Fibroblast of the aortic adventitia (primary cell): ENCODE results near the gene GAL3ST3. TPM values are rescaled to one million over a fixed set of nuclear protein-coding genes. Genes with fewer than 3 reads are reported as not detected.

Experiments
- DNase-seq: peaks from one replicate; pipeline ENCODE4 v3.0.0-alpha.2; 2010; ENCODE audit warnings: low read depth
- H3K4me3 ChIP-seq: 2 replicates; pipeline ENCODE4 v1.5.1; 2011; ENCODE audit warnings: low read depth, mild to moderate bottlenecking, control low read depth, low read length, moderate library complexity
- total RNA-seq: library from RNA; depleted of rRNA; stranded (reverse); fragments of >200 nt; gene quantifications from 2 replicates; pipeline ENCODE4 v1.2.3, GENCODE V29; 2012; ENCODE audit warnings: low replicate concordance
- TF ChIP-seq, protein P1 (sequence below): IDR thresholded peaks from 2 replicates; pipeline ENCODE4 v1.5.1; 2011; ENCODE audit warnings: mild to moderate bottlenecking, low read length, control low read depth, inconsistent platforms; ENCODE audit not compliant: insufficient read depth

The GAL3ST3 gene
- total RNA-seq, 1 donor: not detected

DNA sequence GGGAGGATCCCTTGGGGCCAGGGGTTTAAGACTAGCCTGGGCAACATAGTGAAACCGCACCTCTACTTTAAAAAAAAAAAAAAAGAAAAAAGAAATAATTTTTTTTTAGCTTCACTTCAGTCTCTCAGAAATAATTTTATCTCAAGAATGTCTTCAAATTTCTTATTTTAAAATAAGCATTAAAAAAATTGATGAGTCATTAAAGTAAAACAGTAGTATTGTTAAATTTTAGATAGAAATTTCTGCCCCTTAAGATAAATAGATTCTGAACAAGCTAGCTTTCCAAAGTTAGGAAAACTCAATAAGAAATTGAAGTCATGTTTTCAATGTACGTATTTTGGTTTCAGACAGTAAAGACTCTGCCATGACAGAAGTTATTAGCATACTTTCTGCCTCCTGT lies 13.4 kb upstream of the GAL3ST3 start:
- H3K4me3 ChIP-seq: no peak overlapping the region
- TF ChIP-seq, protein P1, sequence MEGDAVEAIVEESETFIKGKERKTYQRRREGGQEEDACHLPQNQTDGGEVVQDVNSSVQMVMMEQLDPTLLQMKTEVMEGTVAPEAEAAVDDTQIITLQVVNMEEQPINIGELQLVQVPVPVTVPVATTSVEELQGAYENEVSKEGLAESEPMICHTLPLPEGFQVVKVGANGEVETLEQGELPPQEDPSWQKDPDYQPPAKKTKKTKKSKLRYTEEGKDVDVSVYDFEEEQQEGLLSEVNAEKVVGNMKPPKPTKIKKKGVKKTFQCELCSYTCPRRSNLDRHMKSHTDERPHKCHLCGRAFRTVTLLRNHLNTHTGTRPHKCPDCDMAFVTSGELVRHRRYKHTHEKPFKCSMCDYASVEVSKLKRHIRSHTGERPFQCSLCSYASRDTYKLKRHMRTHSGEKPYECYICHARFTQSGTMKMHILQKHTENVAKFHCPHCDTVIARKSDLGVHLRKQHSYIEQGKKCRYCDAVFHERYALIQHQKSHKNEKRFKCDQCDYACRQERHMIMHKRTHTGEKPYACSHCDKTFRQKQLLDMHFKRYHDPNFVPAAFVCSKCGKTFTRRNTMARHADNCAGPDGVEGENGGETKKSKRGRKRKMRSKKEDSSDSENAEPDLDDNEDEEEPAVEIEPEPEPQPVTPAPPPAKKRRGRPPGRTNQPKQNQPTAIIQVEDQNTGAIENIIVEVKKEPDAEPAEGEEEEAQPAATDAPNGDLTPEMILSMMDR: no peak
- no peak for DNase-seq

DNA sequence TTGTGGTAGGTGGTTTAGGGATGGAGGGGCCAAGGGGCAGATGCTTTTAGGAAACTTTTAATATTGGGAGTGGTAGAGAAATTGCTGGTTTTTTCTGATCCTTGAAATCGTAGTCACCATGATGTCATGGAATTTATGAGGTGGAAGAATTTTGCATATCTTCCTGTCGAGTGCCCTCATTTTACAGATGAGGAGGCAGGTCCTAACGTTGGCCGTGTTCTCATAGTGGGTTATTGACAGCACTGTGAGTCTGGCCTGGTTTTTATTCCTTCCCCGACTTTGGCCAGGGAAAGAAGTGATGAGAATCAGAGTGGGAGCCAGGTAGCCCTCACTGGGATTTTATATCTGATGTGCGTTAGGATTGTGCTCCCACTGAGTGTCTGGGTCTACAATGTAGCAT lies 12.3 kb upstream of the GAL3ST3 start:
- DNase-seq: no peak
- TF ChIP-seq, protein P1: no peak
- H3K4me3 ChIP-seq: no peak overlapping the region

- no peak for DNase-seq
- TF ChIP-seq, protein P1: no peak
- no peak overlapping the region for H3K4me3 ChIP-seq
These were observed 11.2 kb upstream of the GAL3ST3 start for GRCh38 chr11:66059966-66060680.

DNA sequence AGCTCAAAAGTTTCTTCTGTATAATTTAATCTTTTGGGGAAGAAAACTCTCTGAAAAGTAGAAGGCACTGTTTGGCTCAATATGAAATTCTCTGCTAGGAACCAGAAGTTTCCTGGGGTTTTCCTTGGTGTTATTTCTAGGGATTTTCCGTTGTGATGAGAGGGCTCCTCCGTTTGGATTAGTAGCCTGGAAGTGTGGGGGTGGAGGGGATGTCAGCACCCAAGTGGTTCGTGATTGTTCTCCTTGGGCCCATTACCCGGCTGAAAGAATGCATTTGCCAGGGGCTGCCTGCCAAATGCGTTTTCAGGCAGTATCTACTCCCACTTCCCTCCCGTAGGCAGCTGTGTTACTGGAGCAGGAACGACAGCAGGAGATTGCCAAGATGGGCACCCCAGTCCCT lies 7.5 kb upstream of the GAL3ST3 start:
- DNase-seq: no peak
- TF ChIP-seq, protein P1: no peak
- H3K4me3 ChIP-seq: no peak overlapping the region

GRCh38 chr11:66055021-66055420 lies 6.1 kb upstream of the GAL3ST3 start:
- no peak overlapping the region for H3K4me3 ChIP-seq
- TF ChIP-seq, protein P1: no peak
- no peak for DNase-seq

GRCh38 chr11:66052664-66052982 lies 3.7 kb upstream of the GAL3ST3 start:
- TF ChIP-seq, protein P1: no peak
- DNase-seq: no peak
- peak overlapping the region; percentile 92 for H3K4me3 ChIP-seq
